OCI-LY1 (cell line): ENCODE data around the gene SPCS1.

Source experiments
- H2AFZ ChIP-seq: fragments of 200-600 bp; sonication (generic), shearing (Covaris generic); 2 replicates; pipeline ENCODE4 v1.6.0; 2014; ENCODE audit warnings: antibody characterized with exemption, mild to moderate bottlenecking, low read length
- H3F3A ChIP-seq: fragments of 200-600 bp; sonication (generic), shearing (Covaris generic); 2 replicates; pipeline ENCODE4 v1.6.0; 2014; ENCODE audit warnings: mild to moderate bottlenecking, antibody characterized with exemption, low read length, moderate library complexity; ENCODE audit not compliant: insufficient read depth
- H3K27ac ChIP-seq: fragments of 200-600 bp; sonication (generic); 2 replicates; pipeline ENCODE4 v1.5.1; 2014; ENCODE audit warnings: low read length, mixed run types, mild to moderate bottlenecking, low read depth; ENCODE audit not compliant: poor library complexity, severe bottlenecking
- H3K27me3 ChIP-seq: fragments of 200-600 bp; sonication (generic); 2 replicates; pipeline ENCODE4 v1.6.0; 2014; ENCODE audit warnings: antibody characterized with exemption, mild to moderate bottlenecking, low read length, moderate library complexity; ENCODE audit not compliant: insufficient read depth
- H3K36me3 ChIP-seq: fragments of 200-600 bp; sonication (generic); 2 replicates; pipeline ENCODE4 v1.6.1; 2014; ENCODE audit warnings: mild to moderate bottlenecking, antibody characterized with exemption, low read length, moderate library complexity, mixed read lengths; ENCODE audit not compliant: insufficient read depth
- H3K4me1 ChIP-seq: fragments of 200-600 bp; sonication (generic); 2 replicates; pipeline ENCODE4 v1.5.1; 2014; ENCODE audit warnings: mild to moderate bottlenecking, low read length, moderate library complexity; ENCODE audit not compliant: insufficient read depth, severe bottlenecking
- H3K4me2 ChIP-seq: fragments of 200-600 bp; sonication (generic), shearing (Covaris generic); 2 replicates; pipeline ENCODE4 v1.6.1; 2014; ENCODE audit warnings: low read length
- H3K4me3 ChIP-seq: fragments of 200-600 bp; sonication (generic); 2 replicates; pipeline ENCODE4 v1.5.1; 2014; ENCODE audit warnings: low read length, low read depth, mild to moderate bottlenecking, mixed read lengths; ENCODE audit not compliant: poor library complexity, severe bottlenecking
- H3K79me2 ChIP-seq: fragments of 200-600 bp; shearing (Covaris generic); 2 replicates; pipeline ENCODE4 v1.6.1; 2016; ENCODE audit warnings: mixed run types, low read length, mixed read lengths; ENCODE audit not compliant: insufficient read depth
- H3K9ac ChIP-seq: fragments of 200-600 bp; sonication (generic), shearing (Covaris generic); 2 replicates; pipeline ENCODE4 v1.6.1; 2014; ENCODE audit warnings: mild to moderate bottlenecking, low read length, mixed read lengths
- H3K9me2 ChIP-seq: fragments of 200-600 bp; sonication (generic), shearing (Covaris generic); 2 replicates; pipeline ENCODE4 v1.6.1; 2014; ENCODE audit warnings: low read depth, mild to moderate bottlenecking, low read length, mixed read lengths
- H3K9me3 ChIP-seq: fragments of 200-600 bp; shearing (Covaris generic); 2 replicates; pipeline ENCODE4 v1.6.1; 2014; ENCODE audit warnings: low read length, mixed read lengths
- H4K20me1 ChIP-seq: fragments of 200-600 bp; sonication (generic), shearing (Covaris generic); 2 replicates; pipeline ENCODE4 v1.6.0; 2016; ENCODE audit warnings: mild to moderate bottlenecking, low read length; ENCODE audit not compliant: insufficient read depth
- CTCF ChIP-seq: fragments of 200-600 bp; sonication (generic), shearing (Covaris generic); IDR thresholded peaks from 2 replicates; pipeline ENCODE4 v1.5.1; 2017; ENCODE audit warnings: mild to moderate bottlenecking, antibody characterized with exemption, low read length, moderate library complexity, mixed read lengths
- EZH2 ChIP-seq: fragments of 200-600 bp; sonication (generic), shearing (Covaris generic); IDR thresholded peaks from 2 replicates; pipeline ENCODE4 v1.8.0; 2017; ENCODE audit warnings: borderline replicate concordance, mixed run types, mild to moderate bottlenecking, antibody characterized with exemption, low read length, moderate library complexity, mixed read lengths

SPCS1 gene

DNA sequence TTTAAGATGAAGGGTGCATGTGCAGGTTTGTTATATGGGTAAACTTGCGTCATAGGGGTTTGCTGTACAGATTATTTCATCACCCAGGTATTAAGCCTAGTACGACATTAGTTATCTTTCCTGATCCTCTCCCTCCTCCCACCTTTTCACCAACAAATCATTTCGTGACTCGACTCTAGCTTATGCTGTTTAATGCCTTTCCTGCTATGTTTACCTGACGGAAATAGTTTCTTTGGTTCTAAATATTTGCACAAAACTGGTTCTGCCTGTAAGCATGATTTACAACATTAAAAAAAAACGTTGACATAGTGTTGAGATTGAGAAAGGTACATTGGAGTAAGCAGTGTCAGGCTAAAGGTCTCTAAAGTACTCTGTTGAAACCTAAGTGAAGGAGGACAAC lies 17.6 kb upstream of the SPCS1 start:
- Histone ChIP-seq H3K4me3 (no peak overlapping the region), H3K36me3 (peaks cover 72% of the 10 kb centered on the region), H3K27ac (no peak overlapping the region), H3K4me2 (0 out of 2 replicates have a peak overlapping the region, but pooled peaks have one; percentile 99), H3K9me3 (no peaks in the 10 kb centered on the region), H3K27me3 (no peaks in the 10 kb centered on the region), H3K4me1 (peaks cover 34% of the 10 kb centered on the region), H3K9ac (no peak overlapping the region; the same call in 1 of the 2 replicates), H3K9me2 (no peaks in the 10 kb centered on the region), H4K20me1 (no peaks in the 10 kb centered on the region), H3K79me2 (peaks cover 36% of the 10 kb centered on the region), H2AFZ (no peak overlapping the region), H3F3A (no peaks in the 10 kb centered on the region)
- no peak for TF ChIP-seq EZH2
- TF ChIP-seq CTCF = no peak

DNA sequence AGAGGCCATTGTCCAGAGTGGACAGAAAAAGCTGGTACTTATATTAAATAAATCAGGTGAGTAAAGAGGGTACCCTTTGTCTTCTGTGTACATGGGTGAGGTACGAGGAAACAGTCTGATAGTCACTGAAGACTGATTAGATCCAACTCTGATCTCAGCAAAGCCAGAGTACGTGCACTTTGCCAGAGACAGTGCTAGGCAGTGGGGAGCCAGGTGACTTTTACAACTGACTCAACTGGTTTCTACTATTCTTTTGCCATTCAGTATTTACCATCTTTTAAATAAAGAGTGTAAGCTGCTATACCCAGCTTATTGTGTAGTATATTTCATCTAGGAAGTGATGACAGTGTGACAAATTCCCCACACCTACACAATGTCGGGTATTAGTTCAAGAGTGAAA lies 16.8 kb upstream of the SPCS1 start:
- no peaks in the 10 kb centered on the region for H4K20me1 ChIP-seq
- H3K4me3 ChIP-seq = no peak overlapping the region
- no peak overlapping the region for H3K4me2 ChIP-seq

GRCh38 chr3:52690560-52690959 lies 15.3 kb upstream of the SPCS1 start:
- Histone ChIP-seq H3K27me3 (no peaks in the 10 kb centered on the region), H3K4me1 (peaks cover 18% of the 10 kb centered on the region), H3K79me2 (peaks cover 16% of the 10 kb centered on the region), H3K36me3 (peaks cover 95% of the 10 kb centered on the region), H2AFZ (no peak overlapping the region), H3K9ac (no peak overlapping the region), H4K20me1 (no peaks in the 10 kb centered on the region), H3K9me3 (no peaks in the 10 kb centered on the region), H3K4me2 (no peak overlapping the region), H3K27ac (no peak overlapping the region), H3F3A (peaks cover 10% of the 10 kb centered on the region; the same call in 1 of the 2 replicates), H3K4me3 (no peak overlapping the region), H3K9me2 (no peaks in the 10 kb centered on the region)
- TF ChIP-seq EZH2 (no peak), CTCF (no peak)

More for the DNA sequence above, 16.8 kb upstream of the SPCS1 start:
- Histone ChIP-seq H2AFZ (no peak overlapping the region), H3F3A (peaks cover 4% of the 10 kb centered on the region; the same call in 1 of the 2 replicates), H3K79me2 (peaks cover 27% of the 10 kb centered on the region), H3K9ac (no peak overlapping the region), H3K36me3 (peaks cover 81% of the 10 kb centered on the region), H3K9me2 (no peaks in the 10 kb centered on the region), H3K27ac (no peak overlapping the region), H3K9me3 (no peaks in the 10 kb centered on the region), H3K4me1 (peaks cover 25% of the 10 kb centered on the region), H3K27me3 (no peaks in the 10 kb centered on the region)
- TF ChIP-seq CTCF = no peak
- no peak for TF ChIP-seq EZH2
